IgD-negative memory B cell (primary cell): Measurements from ENCODE around the gene DUS2. TPM values are rescaled to one million over a fixed set of nuclear protein-coding genes. Genes with fewer than 3 reads are reported as not detected.
A peak's percentile ranks its signal among the peaks of the same experiment; 100 is the strongest.
"Not testable (repeated sequence)": the region's sequence is repeated elsewhere in the genome, so short reads cannot be mapped to it uniquely, and the experiment has no call there.

ENCODE experiments used
- H3K27ac Mint-ChIP-seq, 3 donors: one replicate each; pipeline ENCODE4 v1.8.0; 2020 to 2022; ENCODE audit warnings: mild to moderate bottlenecking in 3 of 3, mixed read lengths in 3 of 3, moderate library complexity in 1 of 3
- H3K27me3 Mint-ChIP-seq: one replicate; pipeline ENCODE4 v1.8.0; 2021; ENCODE audit warnings: mixed read lengths
- H3K36me3 Mint-ChIP-seq: one replicate; pipeline ENCODE4 v1.8.0; 2020; ENCODE audit warnings: mild to moderate bottlenecking, mixed read lengths
- H3K4me1 Mint-ChIP-seq, 3 donors: one replicate each; pipeline ENCODE4 v1.8.0; 2020 to 2022; ENCODE audit warnings: mixed read lengths in 3 of 3, mild to moderate bottlenecking in 1 of 3
- H3K4me3 Mint-ChIP-seq, 4 donors: one replicate each; pipeline ENCODE4 v1.8.0; 2020 to 2022; ENCODE audit warnings: mild to moderate bottlenecking in 4 of 4, mixed read lengths in 4 of 4, moderate library complexity in 3 of 4
- H3K9me3 Mint-ChIP-seq, 3 donors: one replicate each; pipeline ENCODE4 v1.8.0; 2020 to 2021; ENCODE audit warnings: mixed read lengths in 3 of 3, mild to moderate bottlenecking in 1 of 3
- polyA plus RNA-seq: library from polyadenylated mRNA; unstranded; fragments of 300-500 nt; fragmentation: Illumina TruSeq; gene quantifications from one replicate; pipeline ENCODE4 v1.2.3, GENCODE V29; 2021

The DUS2 gene
- polyA plus RNA-seq, 1 donor from 2014 or later: 68.3 TPM

- H3K27me3 Mint-ChIP-seq: no peaks in the 10 kb centered on the region
- H3K4me1 Mint-ChIP-seq: peaks cover 25 to 32% (median 28%) of the 10 kb centered on the region in 3 donors
- H3K4me3 Mint-ChIP-seq: peak overlapping the region; percentile 70 to 85 (median 72)
- H3K36me3 Mint-ChIP-seq: no peaks in the 10 kb centered on the region
- H3K9me3 Mint-ChIP-seq: no peaks in the 10 kb centered on the region
- H3K27ac Mint-ChIP-seq: peak overlapping the region; percentile 96 to 98 (median 97)
Observed at GRCh38 chr16:67992661-67993206, 30.4 kb upstream of the DUS2 start.

- H3K36me3 Mint-ChIP-seq: no peaks in the 10 kb centered on the region
- peak overlapping the region; percentile 71 to 91 (median 86) for H3K4me3 Mint-ChIP-seq
- peak overlapping the region; percentile 96 to 98 (median 97) for H3K27ac Mint-ChIP-seq
- peaks cover 25 to 30% (median 27%) of the 10 kb centered on the region in 3 donors for H3K4me1 Mint-ChIP-seq
- no peaks in the 10 kb centered on the region for H3K9me3 Mint-ChIP-seq
- no peaks in the 10 kb centered on the region for H3K27me3 Mint-ChIP-seq
Observed at GRCh38 chr16:67993207-67994039, 29.7 kb upstream of the DUS2 start.

GRCh38 chr16:67994040-67994408, 29.1 kb upstream of the DUS2 start:
- peak overlapping the region; percentile 96 to 98 (median 97) for H3K27ac Mint-ChIP-seq
- peaks cover 25 to 34% (median 30%) of the 10 kb centered on the region in 3 donors for H3K4me1 Mint-ChIP-seq
- H3K27me3 Mint-ChIP-seq, H3K36me3 Mint-ChIP-seq, H3K9me3 Mint-ChIP-seq: not testable (repeated sequence)
- H3K4me3 Mint-ChIP-seq: peak overlapping the region; percentile 71 to 91 (median 86)

- Mint-ChIP-seq H3K36me3 (peaks cover 3% of the 10 kb centered on the region), H3K4me3 (peak overlapping the region; percentile 34 to 88 (median 77)), H3K4me1 (peaks cover 28 to 44% (median 42%) of the 10 kb centered on the region in 3 donors), H3K27ac (peak overlapping the region; percentile 91 to 98 (median 97)), H3K9me3 (no peaks in the 10 kb centered on the region), H3K27me3 (no peaks in the 10 kb centered on the region)
Observed at GRCh38 chr16:67995423-67995822, 27.7 kb upstream of the DUS2 start.

- Mint-ChIP-seq H3K36me3 (peaks cover 4% of the 10 kb centered on the region), H3K4me3 (no peak overlapping the region), H3K27me3 (no peaks in the 10 kb centered on the region), H3K9me3 (no peaks in the 10 kb centered on the region), H3K27ac (peak overlapping the region; percentile 66 to 98 (median 97)), H3K4me1 (peaks cover 30 to 45% (median 43%) of the 10 kb centered on the region in 3 donors)
Observed at GRCh38 chr16:67996666-67997065, 26.4 kb upstream of the DUS2 start.

GRCh38 chr16:67998231-67998778, 24.8 kb upstream of the DUS2 start:
- peak overlapping the region in 2 of 3 donors; percentile 91 to 97 for H3K27ac Mint-ChIP-seq

GRCh38 chr16:67998779-67999688, 24.1 kb upstream of the DUS2 start, which contains the start of gene DPEP2:
Gene DPEP2 (minus strand): TSS chr16:67999484. CDS start chr16:67993212, 6,272 bp downstream.
- H3K9me3 Mint-ChIP-seq: not testable (repeated sequence)
- peaks cover 29 to 38% (median 34%) of the 10 kb centered on the region in 3 donors for H3K4me1 Mint-ChIP-seq

More at GRCh38 chr16:67998231-67998778, 24.8 kb upstream of the DUS2 start:
- H3K9me3 Mint-ChIP-seq, H3K27me3 Mint-ChIP-seq, H3K36me3 Mint-ChIP-seq: not testable (repeated sequence)
- peak overlapping the region; percentile 93 to 97 (median 94) for H3K4me3 Mint-ChIP-seq
- peaks cover 36 to 43% (median 38%) of the 10 kb centered on the region in 3 donors for H3K4me1 Mint-ChIP-seq

GRCh38 chr16:67999985-68000384, 23.1 kb upstream of the DUS2 start:
- Mint-ChIP-seq H3K4me1 (peaks cover 32 to 38% (median 33%) of the 10 kb centered on the region in 3 donors), H3K4me3 (peak overlapping the region; percentile 93 to 97 (median 94))

More at GRCh38 chr16:67998779-67999688, 24.1 kb upstream of the DUS2 start, which contains the start of gene DPEP2:
- Mint-ChIP-seq H3K4me3 (peak within 1 kb of the TSS; percentile 93 to 97 (median 94)), H3K27ac (peak within 1 kb of the TSS; percentile 91 to 97 (median 92))
- H3K27me3 Mint-ChIP-seq, H3K36me3 Mint-ChIP-seq: not testable (repeated sequence)

GRCh38 chr16:68000450-68000849, 22.6 kb upstream of the DUS2 start:
- Mint-ChIP-seq H3K27ac (peak overlapping the region; percentile 91 to 97 (median 92)), H3K4me3 (peak overlapping the region; percentile 93 to 97 (median 94)), H3K4me1 (peaks cover 28 to 36% (median 31%) of the 10 kb centered on the region in 3 donors), H3K9me3 (no peaks in the 10 kb centered on the region), H3K36me3 (peaks cover 4% of the 10 kb centered on the region), H3K27me3 (no peaks in the 10 kb centered on the region)

More at GRCh38 chr16:67999985-68000384, 23.1 kb upstream of the DUS2 start:
- Mint-ChIP-seq H3K36me3 (peaks cover 4% of the 10 kb centered on the region), H3K9me3 (no peaks in the 10 kb centered on the region), H3K27ac (peak overlapping the region; percentile 91 to 97 (median 92)), H3K27me3 (no peaks in the 10 kb centered on the region)

- Mint-ChIP-seq H3K4me1 (peaks cover 33 to 40% (median 39%) of the 10 kb centered on the region in 3 donors), H3K4me3 (no peak overlapping the region), H3K27me3 (no peaks in the 10 kb centered on the region), H3K9me3 (no peaks in the 10 kb centered on the region), H3K27ac (peak overlapping the region in 2 of 3 donors; percentile 6 to 70), H3K36me3 (peaks cover 4% of the 10 kb centered on the region)
Observed at GRCh38 chr16:68003031-68003430, 20.1 kb upstream of the DUS2 start.

GRCh38 chr16:68005211-68005610, 17.9 kb upstream of the DUS2 start:
- Mint-ChIP-seq H3K4me1 (peaks cover 16 to 26% (median 23%) of the 10 kb centered on the region in 3 donors), H3K36me3 (peaks cover 2% of the 10 kb centered on the region), H3K9me3 (no peaks in the 10 kb centered on the region), H3K4me3 (peak overlapping the region in 2 of 4 donors; percentile 68 to 80), H3K27ac (peak overlapping the region; percentile 40 to 92 (median 83)), H3K27me3 (no peaks in the 10 kb centered on the region)

- H3K4me3 Mint-ChIP-seq: peak overlapping the region in 3 of 4 donors; percentile 68 to 80 (median 71)
- H3K9me3 Mint-ChIP-seq: no peaks in the 10 kb centered on the region
- peak overlapping the region; percentile 40 to 92 (median 83) for H3K27ac Mint-ChIP-seq
- H3K27me3 Mint-ChIP-seq: no peaks in the 10 kb centered on the region
- H3K36me3 Mint-ChIP-seq: no peaks in the 10 kb centered on the region
- H3K4me1 Mint-ChIP-seq: peaks cover 12 to 22% (median 17%) of the 10 kb centered on the region in 3 donors
Observed at GRCh38 chr16:68005786-68006286, 17.2 kb upstream of the DUS2 start.

- no peak overlapping the region for H3K4me3 Mint-ChIP-seq
- H3K36me3 Mint-ChIP-seq: no peaks in the 10 kb centered on the region
- peaks cover 16 to 21% (median 20%) of the 10 kb centered on the region in 3 donors for H3K4me1 Mint-ChIP-seq
- peak overlapping the region in 1 of 3 donors; percentile 68 for H3K27ac Mint-ChIP-seq
- no peaks in the 10 kb centered on the region for H3K27me3 Mint-ChIP-seq
- no peaks in the 10 kb centered on the region for H3K9me3 Mint-ChIP-seq
Observed at GRCh38 chr16:68009157-68009735, 13.8 kb upstream of the DUS2 start.
